ENCODE data around the gene MGARP.

MGARP gene

GRCh38 chr4:139247700-139248238 lies 32.3 kb downstream of the MGARP start:
- TF ChIP-seq CTCF (IDR thresholded peaks at IDR 0.05), result no peak
- TF ChIP-seq ZFX (IDR thresholded peaks at IDR 0.05; ENCODE audit: borderline replicate concordance), result no peak
- H3K27ac ChIP-seq, result no peak overlapping the region

DNA sequence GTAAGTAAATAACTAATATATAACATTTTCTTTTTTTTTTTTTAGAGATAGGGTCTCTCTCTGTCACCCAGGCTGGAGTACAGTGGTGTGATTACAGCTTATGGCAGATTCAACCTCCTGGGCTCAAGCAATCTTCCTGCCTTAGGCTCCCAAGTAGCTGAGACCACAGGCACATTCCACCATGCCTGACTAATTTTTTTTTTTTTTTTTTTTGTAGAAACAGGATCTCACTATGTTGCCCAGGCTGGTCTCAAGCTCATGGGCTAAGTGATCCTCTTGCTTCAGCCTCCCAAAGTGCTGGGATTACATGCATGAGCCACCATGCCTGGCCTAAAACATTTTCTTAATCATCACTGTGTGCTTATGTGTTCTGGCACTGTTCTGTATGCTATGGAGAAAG lies 32.8 kb downstream of the MGARP start:
- no peak overlapping the region for H3K27ac ChIP-seq
- no peak for TF ChIP-seq ZFX (IDR thresholded peaks at IDR 0.05; ENCODE audit: borderline replicate concordance)
- TF ChIP-seq CTCF (IDR thresholded peaks at IDR 0.05), result no peak

DNA sequence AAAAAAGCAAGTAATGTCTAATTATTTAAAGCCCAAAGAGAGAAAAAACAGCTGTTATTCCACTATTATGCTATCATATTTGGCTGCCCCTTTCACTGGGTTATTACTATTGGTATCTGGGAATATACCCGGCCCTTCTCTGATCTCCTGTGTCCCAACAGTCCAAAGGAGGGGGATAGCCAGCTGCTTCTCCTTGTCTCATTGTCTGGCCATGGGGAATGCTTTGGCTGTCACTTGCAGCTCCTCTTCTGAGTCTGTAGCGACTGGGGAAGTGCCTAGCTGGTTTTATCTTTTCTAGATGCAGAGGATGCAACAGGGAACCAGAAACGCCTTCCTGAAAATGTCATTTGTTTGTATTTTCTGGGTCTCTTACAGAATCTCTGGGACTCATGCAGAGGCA lies 33.9 kb downstream of the MGARP start:
- H3K27ac ChIP-seq, result no peak overlapping the region
- TF ChIP-seq ZFX (IDR thresholded peaks at IDR 0.05; ENCODE audit: borderline replicate concordance), result no peak
- TF ChIP-seq CTCF (IDR thresholded peaks at IDR 0.05), result no peak

GRCh38 chr4:139245590-139245989 lies 34.4 kb downstream of the MGARP start:
- TF ChIP-seq ZFX (IDR thresholded peaks at IDR 0.05; ENCODE audit: borderline replicate concordance) (no peak), CTCF (IDR thresholded peaks at IDR 0.05) (no peak)
- no peak overlapping the region for H3K27ac ChIP-seq

DNA sequence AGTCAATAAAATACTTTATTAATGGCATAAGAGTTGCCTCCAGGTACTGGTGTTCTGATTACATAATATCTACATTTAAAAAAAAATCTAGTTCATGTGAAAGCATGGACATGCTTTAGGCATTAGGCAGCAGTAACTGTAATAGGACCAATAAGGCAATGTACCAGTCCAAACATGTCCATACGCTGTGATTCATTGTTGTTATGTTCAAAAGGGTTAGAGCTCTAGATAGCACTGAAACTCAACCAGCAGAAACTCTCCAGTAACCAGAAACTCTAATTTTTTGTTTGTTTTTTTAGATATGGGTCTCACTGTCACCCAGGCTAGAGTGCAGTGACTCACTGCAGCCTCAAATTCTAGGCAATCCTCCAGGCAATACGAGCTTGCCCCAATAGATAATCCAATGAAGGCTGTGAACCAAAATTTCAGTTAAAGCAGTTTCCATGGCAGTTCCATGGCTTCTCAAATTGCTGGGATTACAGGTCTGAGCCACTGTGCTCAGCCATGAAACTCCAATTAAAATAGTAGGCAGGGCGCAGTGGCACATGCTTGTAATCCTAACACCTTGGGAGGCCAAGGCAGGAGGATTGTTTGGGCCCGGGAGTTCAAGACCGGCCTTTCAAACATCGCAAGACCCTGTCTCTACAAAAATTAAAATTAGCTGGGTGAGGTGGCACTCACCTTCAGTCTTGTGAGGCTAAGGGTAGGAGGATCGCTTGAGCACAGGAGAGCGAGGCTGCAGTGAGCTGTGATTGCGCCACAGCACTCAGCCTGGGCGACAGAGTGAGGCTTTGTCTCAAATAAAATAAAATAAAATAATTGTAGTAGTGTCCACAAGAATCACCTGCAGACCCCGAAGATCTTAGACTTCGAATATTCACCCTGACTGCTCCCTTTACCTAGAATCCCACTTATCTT lies 36.3 kb downstream of the MGARP start:
- no peak for TF ChIP-seq ZFX (IDR thresholded peaks at IDR 0.05; ENCODE audit: borderline replicate concordance)
- no peak for TF ChIP-seq CTCF (IDR thresholded peaks at IDR 0.05)
- no peak overlapping the region for H3K27ac ChIP-seq

GRCh38 chr4:139242511-139243051 lies 37.4 kb downstream of the MGARP start:
- no peak overlapping the region for H3K27ac ChIP-seq

More at GRCh38 chr4:139242511-139243051, 37.4 kb downstream of the MGARP start:
- no peak for TF ChIP-seq ZFX (IDR thresholded peaks at IDR 0.05; ENCODE audit: borderline replicate concordance)
- no peak for TF ChIP-seq CTCF (IDR thresholded peaks at IDR 0.05)

Measured in 22Rv1 (cell line).